Spleen (tissue), 11 donors: ENCODE data around the gene BACH2. TPM values are rescaled to one million over a fixed set of nuclear protein-coding genes. Genes with fewer than 3 reads are reported as not detected.

Experiments
- DNase-seq: peaks from one replicate; pipeline ENCODE4 v3.0.0-alpha.2; 2020
- H3K27ac ChIP-seq, 8 donors: fragments of 200-600 bp; sonication (generic) in 7 of 8; 1 replicate in 4 of 8; 2 replicates in 4 of 8; pipeline versions ENCODE4 v1.5.0 to v1.8.0; 2016 to 2021; ENCODE audit warnings: inconsistent platforms in 4 of 8, mild to moderate bottlenecking in 4 of 8, moderate library complexity in 1 of 8
- H3K27me3 ChIP-seq, 7 donors: fragments of 200-600 bp; sonication (generic) in 6 of 7; replicated peaks in 1 of 7; 1 replicate in 4 of 7; 2 replicates in 3 of 7; pipeline versions ENCODE4 v1.5.0 to v1.8.0; 2016 to 2021; ENCODE audit warnings: inconsistent platforms in 3 of 7, mild to moderate bottlenecking in 1 of 7
- H3K36me3 ChIP-seq, 6 donors: fragments of 200-600 bp; sonication (generic) in 5 of 6; 1 replicate in 4 of 6; 2 replicates in 2 of 6; pipeline versions ENCODE4 v1.5.0 to v1.8.0; 2016 to 2021; ENCODE audit warnings: inconsistent platforms in 2 of 6
- H3K4me1 ChIP-seq, 6 donors: fragments of 200-600 bp; sonication (generic) in 5 of 6; 1 replicate in 3 of 6; 2 replicates in 3 of 6; pipeline versions ENCODE4 v1.5.0 to v1.8.0; 2016 to 2021; ENCODE audit warnings: inconsistent platforms in 3 of 6
- H3K4me3 ChIP-seq, 8 donors: fragments of 200-600 bp; sonication (generic) in 7 of 8; 1 replicate in 4 of 8; 2 replicates in 4 of 8; pipeline versions ENCODE4 v1.5.0 to v1.8.0; 2016 to 2021; ENCODE audit warnings: inconsistent platforms in 4 of 8, mild to moderate bottlenecking in 4 of 8, moderate library complexity in 2 of 8
- H3K9me3 ChIP-seq, 8 donors: fragments of 200-600 bp; sonication (generic) in 7 of 8; 1 replicate in 4 of 8; 2 replicates in 4 of 8; pipeline versions ENCODE4 v1.5.0 to v1.8.0; 2016 to 2021; ENCODE audit warnings: inconsistent platforms in 4 of 8
- CTCF ChIP-seq, 11 experiments: fragments of 200-600 bp in 7 of 11; fragments of 450-650 bp in 4 of 11; sonication (generic) in 4 of 11; IDR thresholded peaks in 8 of 11; conservative IDR thresholded peaks in 3 of 11; 1 replicate in 7 of 11; 2 replicates in 4 of 11; pipeline versions ENCODE4 v1.4.0 to v1.8.0; 2016 to 2021; ENCODE audit warnings: antibody characterized with exemption in 11 of 11, inconsistent platforms in 4 of 11, mild to moderate bottlenecking in 1 of 11
- POLR2A ChIP-seq, 3 donors: fragments of 450-650 bp; IDR thresholded peaks; one replicate each; pipeline ENCODE4 v1.5.1; 2017; ENCODE audit warnings: antibody characterized with exemption in 3 of 3, mild to moderate bottlenecking in 1 of 3
- POLR2AphosphoS5 ChIP-seq, 3 donors: sonication (generic); formaldehyde crosslinking; IDR thresholded peaks; one replicate each; pipeline ENCODE4 v1.5.1; 2017; ENCODE audit warnings: antibody characterized with exemption in 3 of 3
- WGBS, 5 donors: extraction: QIAGEN DNeasy Blood & Tissue Kit in 3 of 5; methylation state at CpG; one replicate each; pipeline versions ENCODE4 v1.1.5 to v1.1.7; 2013 to 2018; 5-methylcytosine and 5-hydroxymethylcytosine counted together
- intact Hi-C: fragments of 100-400 bp; cut with DNase I; formaldehyde crosslinking; loops from one replicate; pipeline ENCODE4 v1.15.0; 2023; ENCODE audit warnings: low total_unique reads
- polyA plus RNA-seq, 3 donors: library from polyadenylated mRNA; stranded (reverse); fragments of 200-250 nt; gene quantifications; one replicate each; pipeline ENCODE4 v1.2.1, GENCODE V29; 2013
- total RNA-seq, 7 donors: library from RNA; depleted of rRNA in 3 of 7; stranded (reverse); fragments of >200 nt in 3 of 7; fragmentation: NEBNext Ultra II Directional in 4 of 7; extraction: Animal tissue kit (Norgen Biotek cat#: 25700) in 4 of 7; gene quantifications; one replicate each; pipeline versions ENCODE4 v1.1.0 to v1.2.1, GENCODE V29; 2016 to 2021
- donor health status: healthy with polysubstance abuse.
- donor health status: DM: no; HTN: no; CAD: no; lungs with moderate emphysema.
- donor health status: DM: no; HTN: no; CAD: no.
- donor health status: Bipolar disorder and iron deficiency.
- donor health status: healthy.
- donor health status: DM: no; HTN: no; CAD: no.
- donor health status: DM: yes; HTN: yes; CAD: no.

The BACH2 gene
- total and polyA plus RNA-seq, 10 donors, result 3.0 to 53.8 (median 32.3) TPM

DNA sequence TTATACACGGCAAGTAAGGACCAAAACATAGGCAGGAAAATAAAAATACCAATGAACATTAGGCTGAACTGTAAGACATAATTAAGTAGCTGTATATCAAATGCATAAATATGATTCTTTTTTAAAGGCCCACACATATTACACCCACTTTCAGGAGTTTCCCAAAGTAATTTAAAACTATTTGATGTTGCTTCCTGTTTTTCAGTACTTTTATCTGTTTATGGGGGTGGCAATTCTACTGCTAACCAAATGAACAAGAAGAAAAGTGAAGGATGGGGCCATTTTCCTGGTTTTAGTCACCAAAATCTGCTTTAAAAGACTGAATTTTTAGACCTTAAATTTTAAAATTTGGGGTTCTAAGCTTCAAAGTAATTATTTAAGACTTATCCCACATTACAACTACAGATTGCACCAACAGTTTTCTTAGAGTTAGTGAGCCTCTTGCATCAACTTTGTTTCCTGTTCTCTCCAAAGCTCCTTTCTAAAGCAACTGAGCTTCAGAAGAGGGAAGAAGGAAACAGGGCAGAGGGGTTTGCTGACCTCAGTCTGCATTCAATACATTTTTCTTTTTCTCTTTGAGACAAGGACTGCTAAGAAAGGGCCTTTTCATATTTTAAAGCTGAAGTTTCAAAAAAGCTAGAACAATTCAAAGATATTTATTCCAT, 191.0 kb downstream of the BACH2 start:
- Histone ChIP-seq H3K27ac (peak overlapping the region in 6 of 8 donors; percentile 6 to 64 (median 37)), H3K36me3 (no peaks in the 10 kb centered on the region), H3K4me3 (no peak overlapping the region), H3K9me3 (no peaks in the 10 kb centered on the region), H3K27me3 (no peaks in the 10 kb centered on the region), H3K4me1 (peaks cover 0 to 97% (median 44%) of the 10 kb centered on the region in 6 donors)
- WGBS, 5 donors, result 63 to 77% (median 68%) methylated on average over 1 of the region's 1 CpG
- intact Hi-C loops, result no loop called here
- no peak for TF ChIP-seq POLR2AphosphoS5 (IDR thresholded peaks at IDR 0.05)
- DNase-seq, result no peak

- H3K27ac ChIP-seq, result peak overlapping the region in 1 of 8 donors; percentile 15
- peaks cover 0 to 94% (median 38%) of the 10 kb centered on the region in 6 donors for H3K4me1 ChIP-seq
- no peaks in the 10 kb centered on the region for H3K9me3 ChIP-seq
- DNase-seq, result no peak
- H3K36me3 ChIP-seq, result no peaks in the 10 kb centered on the region
- no peak for TF ChIP-seq CTCF (IDR thresholded peaks at IDR 0.05 in 8 of 11, conservative IDR thresholded peaks at IDR 0.05 in 3 of 11)
- TF ChIP-seq POLR2AphosphoS5 (IDR thresholded peaks at IDR 0.05), result no peak
- TF ChIP-seq POLR2A (IDR thresholded peaks at IDR 0.05), result no peak
- peak overlapping the region in 1 of 8 donors; percentile 43 for H3K4me3 ChIP-seq
- 52 to 64% (median 55%) methylated on average over 13 of the region's 13 CpGs for WGBS, 5 donors
- intact Hi-C loops, result no loop called here
- H3K27me3 ChIP-seq, result no peaks in the 10 kb centered on the region
Measured at GRCh38 chr6:90103056-90103800, 193.4 kb downstream of the BACH2 start.

- H3K27ac ChIP-seq, result peak overlapping the region in 1 of 8 donors; percentile 7
- H3K27me3 ChIP-seq, result no peaks in the 10 kb centered on the region
- DNase-seq, result no peak
- TF ChIP-seq POLR2A (IDR thresholded peaks at IDR 0.05) (no peak), CTCF (IDR thresholded peaks at IDR 0.05 in 8 of 11, conservative IDR thresholded peaks at IDR 0.05 in 3 of 11) (no peak), POLR2AphosphoS5 (IDR thresholded peaks at IDR 0.05) (no peak)
- no peak overlapping the region for H3K4me3 ChIP-seq
- intact Hi-C loops, result no loop called here
- no peaks in the 10 kb centered on the region for H3K9me3 ChIP-seq
- H3K36me3 ChIP-seq, result no peaks in the 10 kb centered on the region
- peaks cover 0 to 94% (median 48%) of the 10 kb centered on the region in 6 donors for H3K4me1 ChIP-seq
- WGBS, 5 donors, result 34 to 59% (median 50%) methylated on average over 1 of the region's 1 CpG
Measured at GRCh38 chr6:90101403-90101802, 195.2 kb downstream of the BACH2 start.

DNA sequence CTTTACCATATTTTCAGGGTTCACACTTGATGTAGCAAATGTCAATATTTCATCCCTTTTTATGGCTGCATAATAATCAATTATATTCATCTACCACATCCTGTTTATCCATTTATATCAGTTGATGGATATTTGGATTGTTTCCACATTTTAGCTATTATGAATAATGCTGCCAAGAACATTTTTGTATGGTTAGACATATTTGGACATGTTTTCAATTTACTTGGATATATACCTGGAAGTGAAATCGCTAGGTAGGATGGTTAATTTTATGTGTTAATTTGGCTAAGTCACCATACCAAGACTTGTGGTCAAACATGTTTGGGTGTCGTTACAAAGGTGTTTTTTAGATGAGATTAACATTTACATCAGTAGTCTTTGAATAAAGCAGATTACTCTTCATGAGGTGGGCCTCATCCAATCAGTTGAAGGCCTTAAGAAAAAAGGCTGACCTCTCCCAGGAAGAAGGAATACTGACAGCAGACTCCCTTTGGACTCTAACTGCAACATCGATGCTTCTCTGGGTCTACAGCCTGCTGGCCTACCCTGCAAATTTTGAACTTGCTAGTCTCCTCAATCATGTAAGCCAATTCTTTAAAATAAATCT, 196.5 kb downstream of the BACH2 start:
- WGBS, 5 donors, result 86 to 94% (median 92%) methylated on average over 3 of the region's 3 CpGs
- no peak for DNase-seq
- intact Hi-C loops, result no loop called here
- Histone ChIP-seq H3K9me3 (no peaks in the 10 kb centered on the region), H3K27me3 (no peaks in the 10 kb centered on the region), H3K36me3 (no peaks in the 10 kb centered on the region), H3K27ac (no peak overlapping the region), H3K4me3 (no peak overlapping the region), H3K4me1 (peaks cover 0 to 94% (median 49%) of the 10 kb centered on the region in 6 donors)
- TF ChIP-seq CTCF (IDR thresholded peaks at IDR 0.05 in 8 of 11, conservative IDR thresholded peaks at IDR 0.05 in 3 of 11), result no peak
- TF ChIP-seq POLR2AphosphoS5 (IDR thresholded peaks at IDR 0.05), result no peak
- no peak for TF ChIP-seq POLR2A (IDR thresholded peaks at IDR 0.05)
